ENCODE results near the gene DHTKD1.

DHTKD1 gene, protein sequence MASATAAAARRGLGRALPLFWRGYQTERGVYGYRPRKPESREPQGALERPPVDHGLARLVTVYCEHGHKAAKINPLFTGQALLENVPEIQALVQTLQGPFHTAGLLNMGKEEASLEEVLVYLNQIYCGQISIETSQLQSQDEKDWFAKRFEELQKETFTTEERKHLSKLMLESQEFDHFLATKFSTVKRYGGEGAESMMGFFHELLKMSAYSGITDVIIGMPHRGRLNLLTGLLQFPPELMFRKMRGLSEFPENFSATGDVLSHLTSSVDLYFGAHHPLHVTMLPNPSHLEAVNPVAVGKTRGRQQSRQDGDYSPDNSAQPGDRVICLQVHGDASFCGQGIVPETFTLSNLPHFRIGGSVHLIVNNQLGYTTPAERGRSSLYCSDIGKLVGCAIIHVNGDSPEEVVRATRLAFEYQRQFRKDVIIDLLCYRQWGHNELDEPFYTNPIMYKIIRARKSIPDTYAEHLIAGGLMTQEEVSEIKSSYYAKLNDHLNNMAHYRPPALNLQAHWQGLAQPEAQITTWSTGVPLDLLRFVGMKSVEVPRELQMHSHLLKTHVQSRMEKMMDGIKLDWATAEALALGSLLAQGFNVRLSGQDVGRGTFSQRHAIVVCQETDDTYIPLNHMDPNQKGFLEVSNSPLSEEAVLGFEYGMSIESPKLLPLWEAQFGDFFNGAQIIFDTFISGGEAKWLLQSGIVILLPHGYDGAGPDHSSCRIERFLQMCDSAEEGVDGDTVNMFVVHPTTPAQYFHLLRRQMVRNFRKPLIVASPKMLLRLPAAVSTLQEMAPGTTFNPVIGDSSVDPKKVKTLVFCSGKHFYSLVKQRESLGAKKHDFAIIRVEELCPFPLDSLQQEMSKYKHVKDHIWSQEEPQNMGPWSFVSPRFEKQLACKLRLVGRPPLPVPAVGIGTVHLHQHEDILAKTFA

DNA sequence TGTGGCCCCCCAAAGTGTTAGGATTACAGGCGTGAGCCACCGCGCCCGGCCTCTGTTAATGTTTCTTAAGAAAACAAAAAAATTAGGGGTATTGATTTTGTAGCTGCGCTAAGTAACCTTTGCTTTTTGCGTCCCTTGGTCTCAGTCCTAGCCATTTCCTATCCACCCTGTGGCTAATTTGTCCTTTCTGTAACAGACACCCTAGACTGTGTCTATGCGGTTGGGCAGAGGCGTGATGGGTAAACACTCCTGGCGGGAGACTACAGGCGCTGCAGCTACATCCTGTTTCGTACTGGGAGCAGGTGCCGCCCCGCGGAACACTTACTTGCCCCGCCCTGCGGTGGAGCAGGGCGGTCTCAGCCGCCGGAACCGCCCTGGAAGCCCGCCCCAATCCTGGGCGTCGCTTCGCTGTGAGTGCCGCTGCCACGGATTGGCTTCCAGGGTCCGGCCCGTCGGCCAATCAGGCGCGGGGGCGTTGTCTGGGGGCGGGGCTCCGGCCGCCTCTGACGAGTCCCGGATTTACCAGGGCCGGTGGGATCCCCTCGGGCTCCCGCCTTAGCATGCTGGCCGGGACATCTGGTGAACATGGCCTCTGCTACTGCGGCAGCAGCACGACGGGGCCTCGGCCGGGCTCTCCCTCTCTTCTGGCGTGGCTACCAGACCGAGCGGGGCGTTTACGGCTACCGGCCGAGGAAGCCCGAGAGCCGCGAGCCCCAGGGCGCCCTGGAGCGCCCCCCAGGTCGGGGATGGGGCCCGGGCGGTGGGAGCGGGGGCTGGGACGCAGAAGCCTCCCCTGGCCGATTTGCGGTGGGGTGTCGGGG lies at the start of gene DHTKD1:
Gene DHTKD1, plus strand, starts transcription at position 506 of the 821 bp plus-strand sequence. Its CDS starts 80 bp downstream, at position 586.
- DNase-seq: peak; percentile 65 to 91

DNA sequence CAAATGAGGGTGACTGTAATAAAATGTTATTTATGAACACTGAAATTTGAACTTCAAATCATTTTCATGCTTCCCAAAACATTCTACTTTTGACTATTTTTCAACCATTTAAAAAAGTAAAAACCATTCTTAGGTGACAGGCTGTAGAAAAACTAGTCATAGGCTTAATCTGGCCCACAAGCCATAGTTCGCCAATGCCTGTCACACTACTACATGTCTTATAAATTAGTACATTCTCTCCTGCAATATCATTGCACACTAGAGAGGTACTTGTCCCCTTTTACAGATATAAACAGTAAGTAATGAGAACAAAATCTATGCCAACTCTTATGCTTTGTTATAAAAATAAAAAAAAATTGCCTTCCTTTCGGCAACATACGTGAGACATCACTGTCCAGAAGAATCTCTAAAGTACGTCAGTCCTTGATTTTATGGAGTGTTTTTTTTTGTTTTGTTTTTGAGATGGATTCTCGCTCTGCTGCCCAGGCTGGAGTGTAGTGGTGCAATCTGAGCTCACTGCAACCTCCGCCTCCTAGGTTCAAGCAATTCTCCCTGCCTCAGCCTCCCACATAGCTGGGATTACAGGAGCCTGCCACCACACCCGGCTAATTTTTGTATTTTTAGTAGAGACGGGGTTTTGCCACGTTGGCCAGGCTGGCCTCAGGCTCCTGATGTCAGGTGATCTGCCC lies 49.3 kb upstream of the DHTKD1 start:
- DNase-seq: no peak

DNA sequence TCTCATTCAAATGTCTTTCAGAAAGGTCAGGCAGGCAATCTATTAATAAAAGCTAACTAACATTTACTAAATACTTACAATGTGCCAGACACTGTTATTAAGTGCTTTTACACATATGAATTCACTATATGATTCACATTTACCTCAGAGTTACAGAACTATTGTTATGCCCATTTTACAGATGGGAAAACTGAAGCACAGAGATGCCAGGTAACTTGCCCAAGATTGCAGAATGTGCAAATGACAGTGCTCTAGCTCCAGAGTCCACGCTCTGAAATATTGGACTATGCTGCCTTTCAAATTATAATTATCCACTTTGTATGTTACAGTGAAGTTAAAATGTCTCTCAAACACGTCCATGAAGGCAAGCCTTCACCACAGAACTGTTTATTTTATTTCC lies 48.2 kb upstream of the DHTKD1 start:
- DNase-seq: no peak

DNA sequence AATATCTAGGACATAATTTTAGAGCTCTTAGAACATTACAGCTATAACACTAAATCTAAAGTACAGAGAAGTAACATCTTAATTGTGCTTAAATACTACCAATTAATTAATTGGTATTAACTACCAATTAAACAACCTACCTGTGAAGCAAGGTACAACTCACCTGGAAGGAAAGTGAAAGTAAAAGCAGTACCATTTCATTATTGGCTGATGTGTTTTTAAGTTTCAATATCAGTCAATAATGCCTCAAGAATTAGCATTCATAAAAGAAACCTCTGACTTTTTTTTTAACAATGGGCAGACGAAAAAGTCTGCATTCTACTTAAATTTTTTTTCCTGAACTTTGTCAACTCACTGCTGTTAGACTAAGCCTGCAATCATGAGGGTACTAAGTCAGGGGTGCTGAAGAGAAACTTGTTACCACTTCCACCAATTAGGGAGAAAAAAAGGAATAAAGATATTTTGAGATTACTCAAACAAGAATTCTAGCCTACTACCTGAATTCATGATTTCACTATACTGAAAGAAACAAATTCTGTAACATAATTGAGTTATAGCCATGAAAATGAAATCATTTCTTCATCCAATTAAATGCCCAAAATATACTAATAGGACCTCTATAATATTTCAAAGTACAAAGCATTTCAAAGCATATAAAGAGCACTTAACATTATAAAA lies 46.0 kb upstream of the DHTKD1 start:
- no peak for DNase-seq

DNA sequence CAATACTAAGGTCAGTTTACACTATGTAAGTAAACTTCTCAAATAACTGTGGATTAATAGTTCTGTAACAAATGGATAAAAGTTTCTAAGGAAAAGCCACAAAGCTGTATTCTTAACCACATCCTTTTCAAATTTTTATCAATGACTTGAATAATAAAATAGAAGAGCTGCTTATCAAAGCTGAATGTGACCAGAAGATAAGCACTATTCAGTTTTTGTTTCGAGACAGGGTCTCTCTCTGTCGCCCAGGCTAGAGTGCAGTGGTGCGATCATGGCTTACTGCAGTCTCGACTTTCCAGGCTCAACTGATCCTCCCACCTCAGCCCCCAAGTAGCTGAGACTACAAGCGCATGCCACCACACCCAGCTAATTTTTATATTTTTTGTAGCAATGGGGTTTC lies 43.2 kb upstream of the DHTKD1 start:
- no peak for DNase-seq

DNA sequence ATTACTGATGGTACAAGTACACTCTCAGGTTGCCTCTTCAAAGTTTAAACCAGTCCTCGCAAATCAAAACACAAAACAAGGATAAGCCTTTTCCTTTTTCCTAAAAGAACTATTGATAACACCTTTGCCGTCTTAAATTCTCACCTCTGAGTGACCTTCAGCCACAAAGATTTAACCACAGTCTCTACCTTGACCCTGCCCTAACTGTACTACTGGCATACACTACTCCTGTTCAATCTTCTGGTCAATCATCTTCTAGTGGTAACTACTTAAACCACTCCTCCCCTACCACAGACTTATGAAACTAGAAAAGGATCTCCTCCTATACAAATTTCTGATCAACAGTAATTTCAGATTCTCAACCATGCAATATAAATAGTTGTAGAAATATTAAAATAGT lies 41.2 kb upstream of the DHTKD1 start:
- DNase-seq: no peak

DNA sequence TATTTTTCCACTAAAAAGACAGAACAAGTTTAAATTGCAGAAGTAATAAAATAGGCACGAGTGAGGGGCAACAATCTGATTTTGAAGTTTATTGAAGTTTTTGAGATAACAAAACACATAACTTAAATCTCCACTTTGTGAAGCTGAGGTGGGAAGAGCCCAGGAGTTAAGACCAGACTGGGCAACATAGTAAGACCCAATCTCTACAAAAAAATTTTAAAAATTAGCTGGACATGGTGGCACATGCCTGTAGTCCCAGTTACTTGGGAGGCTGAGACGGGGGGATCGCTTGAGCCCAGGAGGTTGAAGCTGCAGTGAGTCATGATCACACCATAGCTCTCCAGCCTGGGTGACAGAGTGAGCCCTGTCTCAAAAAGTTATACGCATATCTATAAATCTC lies 37.4 kb upstream of the DHTKD1 start:
- DNase-seq: no peak

DNA sequence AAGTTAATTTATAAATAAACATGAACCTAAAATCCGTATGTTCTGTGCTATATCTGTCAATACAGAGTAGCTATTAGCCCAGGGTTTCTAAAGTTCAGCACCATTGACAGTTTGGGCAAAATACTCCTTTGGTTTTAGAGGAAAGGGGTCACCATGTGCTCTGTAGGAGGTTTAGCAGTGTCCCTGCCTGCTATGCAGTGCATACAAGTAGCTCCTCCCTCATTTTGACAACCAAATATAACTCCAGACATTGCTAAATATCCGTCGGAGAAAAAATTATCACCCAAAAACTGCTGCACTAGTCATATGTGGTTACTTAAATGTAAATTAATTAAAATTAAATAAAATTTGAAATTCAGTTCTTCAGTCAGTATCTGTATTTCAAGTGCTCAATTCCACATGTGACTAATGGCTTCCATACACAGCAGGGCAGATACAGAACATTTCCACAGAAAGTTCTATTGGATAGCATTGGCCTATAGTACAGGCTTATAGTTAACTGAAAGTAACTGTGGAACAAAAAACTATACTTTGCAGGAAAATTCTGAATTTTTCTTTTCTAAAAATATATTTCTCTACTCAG lies 32.6 kb upstream of the DHTKD1 start:
- DNase-seq: no peak

DNA sequence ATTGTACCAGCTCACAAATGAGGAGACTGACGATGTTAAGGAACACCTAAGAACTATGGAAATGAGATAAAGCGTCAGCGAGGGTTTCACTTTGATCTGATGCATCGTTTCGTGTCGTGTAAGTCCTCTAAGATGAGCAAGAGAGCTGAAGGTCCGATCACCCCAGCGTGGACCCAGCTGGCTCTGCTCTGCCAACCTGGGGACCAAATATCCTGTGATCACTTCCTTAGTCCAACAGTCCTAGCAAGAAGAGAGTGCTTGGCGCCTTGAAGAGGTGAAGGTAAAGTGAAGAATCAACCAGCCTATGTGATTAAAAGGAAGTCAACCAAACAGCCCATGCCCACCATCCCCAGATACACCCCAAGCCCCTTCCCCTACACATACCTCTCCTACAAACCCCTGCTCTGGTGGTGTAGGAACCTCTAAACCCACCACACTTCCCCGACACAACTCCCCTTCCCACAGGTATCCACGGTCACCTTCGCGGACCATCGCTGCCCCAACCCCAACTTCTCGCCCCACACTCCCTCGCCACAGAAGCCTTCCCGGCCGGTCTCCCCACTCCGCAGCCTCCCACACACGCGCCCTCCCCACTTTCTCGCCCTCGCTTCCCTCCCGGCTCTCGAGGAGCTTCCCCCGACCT lies 26.9 kb upstream of the DHTKD1 start:
- no peak for DNase-seq

DNA sequence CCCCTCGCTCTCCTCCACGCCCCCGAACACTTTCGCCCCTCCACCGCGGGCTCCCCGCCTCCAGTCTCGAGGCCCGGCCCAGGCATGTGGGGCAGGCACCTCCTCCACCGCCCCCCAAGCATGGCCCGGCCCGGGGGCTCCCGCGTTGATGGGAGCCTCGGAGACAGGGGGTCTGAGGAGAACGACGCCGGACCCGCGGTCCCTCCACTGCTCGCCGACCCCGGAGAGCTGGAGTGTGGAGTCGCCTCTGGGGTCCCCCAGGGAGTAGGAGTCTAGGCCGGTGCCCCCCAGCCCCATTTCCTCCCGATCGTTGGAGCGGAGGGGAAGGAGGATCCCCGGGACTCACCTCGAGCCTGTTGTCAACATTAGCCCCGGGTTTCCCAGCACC lies 26.4 kb upstream of the DHTKD1 start:
- no peak for DNase-seq

DNA sequence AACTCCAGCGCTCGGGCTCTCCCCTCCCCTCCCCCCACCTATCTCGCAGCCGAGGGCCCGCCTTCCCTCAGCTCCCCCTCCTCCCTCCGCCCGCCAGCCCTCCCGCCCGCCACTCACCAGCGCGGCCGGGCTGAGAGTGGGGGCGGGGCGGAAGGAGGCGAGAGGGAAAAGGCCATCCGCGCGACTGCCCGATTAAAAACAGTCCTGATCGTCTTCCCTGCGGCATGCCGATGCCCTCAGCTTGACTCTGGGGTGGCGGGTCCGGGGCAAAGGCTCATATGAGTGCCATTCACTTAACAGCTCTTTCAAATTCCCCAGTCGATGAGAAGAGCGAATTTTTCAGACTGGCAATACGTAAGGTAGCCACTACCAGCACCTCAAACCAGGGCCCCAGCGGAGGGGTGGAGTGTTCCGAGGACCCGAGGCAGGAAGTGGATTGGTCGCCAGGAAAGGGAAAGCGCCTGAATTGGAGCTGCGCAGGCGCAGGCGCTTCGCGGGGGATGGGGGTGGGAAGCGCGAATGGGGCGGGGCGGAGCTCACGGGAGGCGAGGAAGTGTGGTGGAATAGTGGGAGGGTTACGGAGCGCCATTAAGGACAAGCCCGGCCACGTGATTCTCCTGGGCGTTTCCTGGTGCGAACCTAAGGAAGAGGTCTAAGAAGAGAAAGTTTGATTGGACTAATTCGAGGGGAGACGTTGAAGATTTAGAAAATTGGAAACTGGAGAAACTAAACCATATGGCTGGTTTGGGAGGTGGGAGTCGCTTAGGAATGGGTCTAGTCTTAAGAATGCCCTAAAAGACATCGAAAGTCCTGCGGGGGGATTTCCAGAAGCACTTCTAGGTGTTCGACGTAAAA lies 25.7 kb upstream of the DHTKD1 start, which contains the start of gene UPF2:
Gene UPF2, minus strand, starts transcription at position 13 of the 855 bp plus-strand sequence. CDS start 7,386 bp downstream, outside the sequence.
- peak; percentile 72 to 83 for DNase-seq

DNA sequence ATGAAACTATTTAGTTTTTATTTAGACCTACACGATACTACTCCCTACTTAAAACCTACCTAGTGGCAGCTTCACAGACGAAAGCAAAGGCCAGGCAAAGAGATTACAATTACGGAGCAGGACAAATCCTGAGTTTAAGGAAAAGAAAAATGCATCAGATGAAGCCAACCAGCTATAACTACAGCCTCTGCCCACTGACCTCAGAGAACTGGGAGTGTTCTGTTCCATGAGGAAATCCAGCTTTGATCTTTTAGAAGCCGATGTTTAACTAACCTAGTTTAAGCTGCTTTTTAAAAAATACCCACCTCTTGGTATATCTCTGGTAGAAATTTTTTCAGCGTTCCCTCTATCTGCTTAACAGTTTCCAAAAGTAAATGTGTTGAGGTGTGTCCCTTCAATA lies 23.2 kb upstream of the DHTKD1 start:
- DNase-seq: no peak

DNA sequence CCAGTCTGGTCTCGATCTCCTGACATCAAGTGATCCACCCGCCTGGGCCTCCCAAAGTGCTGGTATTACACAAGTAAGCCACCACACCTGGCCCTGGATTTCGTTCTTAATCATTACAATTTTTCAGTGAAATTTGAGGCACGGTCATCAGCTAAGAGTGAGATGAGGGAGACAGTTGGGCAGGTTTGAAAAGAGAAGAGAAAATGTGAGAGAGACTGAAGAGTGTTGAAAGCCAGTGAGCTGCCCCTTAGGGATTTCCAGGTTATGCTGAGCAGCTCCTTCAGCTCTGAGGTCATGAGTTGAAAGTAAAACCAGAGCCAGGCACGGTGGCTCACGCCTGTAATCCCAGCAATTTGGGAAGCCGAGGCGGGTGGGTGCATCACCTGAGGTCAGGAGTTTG lies 20.2 kb upstream of the DHTKD1 start:
- DNase-seq: no peak

DNA sequence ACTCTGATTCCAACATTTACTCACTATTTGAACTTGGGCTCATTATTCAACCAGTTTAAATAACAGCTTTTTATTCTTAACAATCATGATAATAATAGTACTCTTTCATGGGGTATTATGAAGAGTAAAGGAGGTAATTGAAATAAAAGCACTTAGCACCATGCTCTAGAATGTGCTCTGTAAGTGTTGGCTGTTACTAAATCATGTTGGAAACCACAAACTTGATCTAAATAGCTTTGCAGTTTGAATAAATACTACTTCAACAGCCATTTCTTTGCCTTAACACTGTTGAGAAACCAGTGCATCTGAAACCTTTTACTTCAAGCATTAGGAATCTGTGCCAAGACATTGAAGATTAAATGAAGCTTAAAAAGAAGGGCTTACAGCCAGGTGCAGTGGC lies 18.2 kb upstream of the DHTKD1 start:
- no peak for DNase-seq

DNA sequence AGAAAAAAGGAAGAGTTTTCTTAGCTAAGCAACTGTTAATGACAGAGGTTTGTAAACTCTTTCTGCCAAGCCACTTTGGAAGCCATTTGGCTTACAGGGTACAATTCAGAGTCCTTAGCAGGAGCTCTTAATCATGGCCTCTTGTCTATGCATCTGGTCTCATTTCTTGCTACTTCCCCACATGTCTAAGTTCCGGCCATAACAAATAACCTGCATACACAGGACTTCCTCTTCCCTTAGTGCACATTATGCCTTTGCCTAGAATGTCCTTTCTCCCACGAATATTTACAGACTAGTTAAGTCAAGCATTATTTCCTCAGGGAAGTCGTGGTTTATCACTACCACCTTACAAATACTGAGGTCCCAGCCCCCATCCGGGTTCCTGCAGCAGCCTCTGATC lies 17.5 kb upstream of the DHTKD1 start:
- no peak for DNase-seq

DNA sequence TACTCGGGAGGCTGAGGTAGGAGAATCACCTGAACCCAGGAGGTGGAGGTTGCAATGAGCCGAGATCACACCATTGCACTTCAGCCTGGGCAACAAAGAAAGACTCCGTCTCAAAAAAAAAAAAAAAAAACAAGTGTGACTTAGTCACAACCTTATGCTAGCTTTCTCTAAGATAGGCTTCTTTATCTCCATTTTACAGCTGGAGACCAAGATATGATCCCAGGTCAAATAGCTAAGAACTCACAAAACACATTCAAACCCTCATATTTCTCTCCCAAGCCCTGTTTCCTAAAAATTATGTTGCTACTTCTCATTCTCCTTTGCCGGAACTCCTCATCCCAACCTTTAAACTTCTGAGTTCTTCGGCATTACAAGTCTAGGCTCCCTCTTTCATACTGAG lies 13.0 kb upstream of the DHTKD1 start:
- no peak for DNase-seq

DNA sequence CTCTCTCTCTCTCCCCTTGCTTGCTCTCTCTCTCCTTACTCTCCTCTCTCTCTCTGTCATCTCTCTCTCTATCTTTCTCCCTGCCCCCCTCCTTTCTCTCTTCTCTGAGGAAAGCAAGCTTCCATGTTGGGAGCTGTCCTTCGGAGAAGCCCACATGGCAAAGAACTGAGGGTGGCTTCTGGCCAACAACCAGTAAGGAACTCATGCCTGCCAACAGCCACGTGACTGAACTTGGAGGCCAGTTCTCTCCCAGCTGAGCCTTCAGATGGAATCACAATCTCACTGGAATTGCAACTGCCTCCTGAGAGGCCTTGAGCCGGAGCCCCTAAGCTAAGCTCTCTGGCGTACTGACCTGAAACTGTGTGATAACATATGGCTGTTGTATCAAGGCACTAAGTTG lies 12.0 kb upstream of the DHTKD1 start:
- DNase-seq: no peak

DNA sequence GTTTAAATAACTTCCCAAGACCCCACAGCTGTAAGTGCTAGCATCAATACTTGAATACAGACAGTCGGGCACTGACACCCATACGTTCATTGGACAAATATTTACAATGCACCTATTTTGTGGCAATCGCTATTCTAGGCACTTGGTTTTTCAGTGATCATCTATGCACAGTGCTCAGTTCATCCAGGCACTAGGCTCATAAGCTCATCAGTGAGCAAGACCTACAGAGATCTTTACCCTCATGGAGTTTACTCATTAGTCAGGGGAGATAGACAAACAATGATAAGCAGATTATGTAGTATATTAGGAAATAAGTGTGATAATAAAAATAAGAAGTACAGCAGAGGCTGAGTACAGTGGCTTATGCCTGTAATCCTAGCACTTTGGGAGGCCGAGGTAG lies 7.6 kb upstream of the DHTKD1 start:
- DNase-seq: no peak

DNA sequence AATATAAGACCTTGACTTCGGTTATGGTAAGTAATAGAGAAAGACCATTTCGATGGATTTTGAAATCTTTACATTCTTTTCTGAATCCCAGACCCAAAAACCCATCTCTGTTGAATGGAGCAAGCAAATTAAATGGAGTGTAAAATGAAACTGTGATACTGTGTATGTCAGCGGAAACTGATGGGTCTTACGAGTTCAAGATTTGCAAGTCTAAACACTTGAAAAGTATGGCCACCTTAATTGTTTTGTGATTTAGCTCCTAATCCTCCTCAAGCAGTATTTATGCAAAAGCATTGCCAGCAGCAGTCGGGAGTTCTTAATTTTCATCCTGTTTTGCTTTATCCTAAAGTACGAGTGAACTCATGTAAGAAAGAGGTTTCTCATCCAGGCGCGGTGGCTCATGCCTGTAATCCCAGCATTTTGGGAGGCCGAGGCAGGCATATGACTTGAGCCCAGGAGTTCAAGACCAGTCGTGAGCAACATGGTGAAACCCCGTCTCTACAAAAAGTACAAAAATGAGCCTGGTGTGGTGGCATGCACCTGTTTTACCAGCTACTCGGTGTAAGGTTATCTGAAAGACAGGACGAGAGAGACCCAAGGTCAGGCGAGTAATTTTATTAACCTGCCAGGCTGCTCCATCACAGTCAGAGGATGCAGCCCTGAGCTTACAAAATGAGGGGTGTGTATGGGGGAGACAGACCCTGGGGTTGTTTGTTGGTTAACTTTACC lies 5.8 kb upstream of the DHTKD1 start:
- no peak for DNase-seq
